ENCODE results near the gene VKORC1L1.
"Not testable (repeated sequence)": the region's sequence is repeated elsewhere in the genome, so short reads cannot be mapped to it uniquely, and the experiment has no call there.

VKORC1L1 gene

GRCh38 chr7:65872776-65873581 is at the start of gene VKORC1L1:
Gene VKORC1L1, plus strand, starts transcription at chr7:65873074. Its CDS starts 298 bp downstream, at chr7:65873372.
- no peaks in the 10 kb centered on the region for H3K9me3 ChIP-seq (ENCODE audit: control insufficient read depth, low read length)
- peak within 1 kb of the TSS; percentile 93 for H3K9ac ChIP-seq (ENCODE audit: low read length)
- DNase-seq (ENCODE audit: low read depth), result peak; percentile 97
- no peaks in the 10 kb centered on the region for H3K27me3 ChIP-seq (replicated peaks; ENCODE audit: control insufficient read depth, insufficient read depth, low read length)
- peak within 1 kb of the TSS; percentile 90 for H3K4me3 ChIP-seq (ENCODE audit: low read length)
- peaks cover 13% of the 10 kb centered on the region for H3K4me1 ChIP-seq (ENCODE audit: control insufficient read depth, insufficient read depth, low read length)
- no peaks in the 10 kb centered on the region for H3K36me3 ChIP-seq (ENCODE audit: control insufficient read depth, insufficient read depth, low read length, severe bottlenecking)

- no peaks in the 10 kb centered on the region for H3K9me3 ChIP-seq (ENCODE audit: control insufficient read depth, low read length)
- H3K27me3 ChIP-seq (replicated peaks; ENCODE audit: control insufficient read depth, insufficient read depth, low read length), result no peaks in the 10 kb centered on the region
- no peak overlapping the region for H3K9ac ChIP-seq (ENCODE audit: low read length)
- H3K4me3 ChIP-seq (ENCODE audit: low read length), result no peak overlapping the region
- no peaks in the 10 kb centered on the region for H3K4me1 ChIP-seq (ENCODE audit: control insufficient read depth, insufficient read depth, low read length)
- DNase-seq (ENCODE audit: low read depth), result no peak
- no peaks in the 10 kb centered on the region for H3K36me3 ChIP-seq (ENCODE audit: control insufficient read depth, insufficient read depth, low read length, severe bottlenecking)
Measured at GRCh38 chr7:65827366-65827765, 45.5 kb upstream of the VKORC1L1 start.

- H3K27me3 ChIP-seq (replicated peaks; ENCODE audit: control insufficient read depth, insufficient read depth, low read length), result no peaks in the 10 kb centered on the region
- no peak overlapping the region for H3K4me3 ChIP-seq (ENCODE audit: low read length)
- H3K9ac ChIP-seq (ENCODE audit: low read length), result no peak overlapping the region
- DNase-seq (ENCODE audit: low read depth), result peak; percentile 50
- no peaks in the 10 kb centered on the region for H3K4me1 ChIP-seq (ENCODE audit: control insufficient read depth, insufficient read depth, low read length)
- no peaks in the 10 kb centered on the region for H3K9me3 ChIP-seq (ENCODE audit: control insufficient read depth, low read length)
- H3K36me3 ChIP-seq (ENCODE audit: control insufficient read depth, insufficient read depth, low read length, severe bottlenecking), result peaks cover 7% of the 10 kb centered on the region
Measured at GRCh38 chr7:65832281-65832680, 40.6 kb upstream of the VKORC1L1 start.

- H3K36me3 ChIP-seq (ENCODE audit: control insufficient read depth, insufficient read depth, low read length, severe bottlenecking); H3K4me1 ChIP-seq (ENCODE audit: control insufficient read depth, insufficient read depth, low read length); H3K9me3 ChIP-seq (ENCODE audit: control insufficient read depth, low read length); H3K9ac ChIP-seq (ENCODE audit: low read length); DNase-seq (ENCODE audit: low read depth); H3K4me3 ChIP-seq (ENCODE audit: low read length); H3K27me3 ChIP-seq (replicated peaks; ENCODE audit: control insufficient read depth, insufficient read depth, low read length): not testable (repeated sequence)
Measured at GRCh38 chr7:65836684-65837083, 36.2 kb upstream of the VKORC1L1 start.

GRCh38 chr7:65837541-65837956 is 35.3 kb upstream of the VKORC1L1 start:
- DNase-seq (ENCODE audit: low read depth); H3K9ac ChIP-seq (ENCODE audit: low read length); H3K27me3 ChIP-seq (replicated peaks; ENCODE audit: control insufficient read depth, insufficient read depth, low read length); H3K4me1 ChIP-seq (ENCODE audit: control insufficient read depth, insufficient read depth, low read length); H3K9me3 ChIP-seq (ENCODE audit: control insufficient read depth, low read length); H3K36me3 ChIP-seq (ENCODE audit: control insufficient read depth, insufficient read depth, low read length, severe bottlenecking); H3K4me3 ChIP-seq (ENCODE audit: low read length): not testable (repeated sequence)

- Histone ChIP-seq H3K9ac (ENCODE audit: low read length) (no peak overlapping the region), H3K9me3 (ENCODE audit: control insufficient read depth, low read length) (no peaks in the 10 kb centered on the region), H3K4me3 (ENCODE audit: low read length) (no peak overlapping the region), H3K36me3 (ENCODE audit: control insufficient read depth, insufficient read depth, low read length, severe bottlenecking) (peaks cover 7% of the 10 kb centered on the region), H3K4me1 (ENCODE audit: control insufficient read depth, insufficient read depth, low read length) (peaks cover 3% of the 10 kb centered on the region), H3K27me3 (replicated peaks; ENCODE audit: control insufficient read depth, insufficient read depth, low read length) (no peaks in the 10 kb centered on the region)
- no peak for DNase-seq (ENCODE audit: low read depth)
Measured at GRCh38 chr7:65839846-65840245, 33.0 kb upstream of the VKORC1L1 start.

- H3K9ac ChIP-seq (ENCODE audit: low read length), result no peak overlapping the region
- H3K4me3 ChIP-seq (ENCODE audit: low read length), result no peak overlapping the region
- H3K9me3 ChIP-seq (ENCODE audit: control insufficient read depth, low read length), result no peaks in the 10 kb centered on the region
- H3K27me3 ChIP-seq (replicated peaks; ENCODE audit: control insufficient read depth, insufficient read depth, low read length), result no peaks in the 10 kb centered on the region
- H3K36me3 ChIP-seq (ENCODE audit: control insufficient read depth, insufficient read depth, low read length, severe bottlenecking), result peaks cover 7% of the 10 kb centered on the region
- no peak for DNase-seq (ENCODE audit: low read depth)
- peaks cover 3% of the 10 kb centered on the region for H3K4me1 ChIP-seq (ENCODE audit: control insufficient read depth, insufficient read depth, low read length)
Measured at GRCh38 chr7:65840446-65840845, 32.4 kb upstream of the VKORC1L1 start.

- H3K36me3 ChIP-seq (ENCODE audit: control insufficient read depth, insufficient read depth, low read length, severe bottlenecking); H3K9ac ChIP-seq (ENCODE audit: low read length); H3K27me3 ChIP-seq (replicated peaks; ENCODE audit: control insufficient read depth, insufficient read depth, low read length); DNase-seq (ENCODE audit: low read depth); H3K9me3 ChIP-seq (ENCODE audit: control insufficient read depth, low read length); H3K4me1 ChIP-seq (ENCODE audit: control insufficient read depth, insufficient read depth, low read length); H3K4me3 ChIP-seq (ENCODE audit: low read length): not testable (repeated sequence)
Measured at GRCh38 chr7:65843616-65844015, 29.3 kb upstream of the VKORC1L1 start.

GRCh38 chr7:65846008-65846570 is 26.8 kb upstream of the VKORC1L1 start:
- Histone ChIP-seq H3K36me3 (ENCODE audit: control insufficient read depth, insufficient read depth, low read length, severe bottlenecking) (no peaks in the 10 kb centered on the region), H3K27me3 (replicated peaks; ENCODE audit: control insufficient read depth, insufficient read depth, low read length) (no peaks in the 10 kb centered on the region), H3K9me3 (ENCODE audit: control insufficient read depth, low read length) (no peaks in the 10 kb centered on the region), H3K9ac (ENCODE audit: low read length) (no peak overlapping the region), H3K4me3 (ENCODE audit: low read length) (no peak overlapping the region), H3K4me1 (ENCODE audit: control insufficient read depth, insufficient read depth, low read length) (peaks cover 9% of the 10 kb centered on the region)
- DNase-seq (ENCODE audit: low read depth), result no peak

GRCh38 chr7:65853426-65853825 is 19.4 kb upstream of the VKORC1L1 start:
- H3K27me3 ChIP-seq (replicated peaks; ENCODE audit: control insufficient read depth, insufficient read depth, low read length); H3K36me3 ChIP-seq (ENCODE audit: control insufficient read depth, insufficient read depth, low read length, severe bottlenecking); H3K9ac ChIP-seq (ENCODE audit: low read length); H3K4me3 ChIP-seq (ENCODE audit: low read length); DNase-seq (ENCODE audit: low read depth); H3K9me3 ChIP-seq (ENCODE audit: control insufficient read depth, low read length); H3K4me1 ChIP-seq (ENCODE audit: control insufficient read depth, insufficient read depth, low read length): not testable (repeated sequence)

- H3K9ac ChIP-seq (ENCODE audit: low read length); H3K36me3 ChIP-seq (ENCODE audit: control insufficient read depth, insufficient read depth, low read length, severe bottlenecking); H3K4me1 ChIP-seq (ENCODE audit: control insufficient read depth, insufficient read depth, low read length); DNase-seq (ENCODE audit: low read depth); H3K27me3 ChIP-seq (replicated peaks; ENCODE audit: control insufficient read depth, insufficient read depth, low read length); H3K9me3 ChIP-seq (ENCODE audit: control insufficient read depth, low read length); H3K4me3 ChIP-seq (ENCODE audit: low read length): not testable (repeated sequence)
Measured at GRCh38 chr7:65853892-65854291, 19.0 kb upstream of the VKORC1L1 start.

Measured in adipocyte (in vitro differentiated cells).